ENCODE measurements around the gene BLMH. TPM values are rescaled to one million over a fixed set of nuclear protein-coding genes. Genes with fewer than 3 reads are reported as not detected.

The BLMH gene
- total RNA-seq, 1 experiment from 2014 or later, result 51.2 TPM

DNA sequence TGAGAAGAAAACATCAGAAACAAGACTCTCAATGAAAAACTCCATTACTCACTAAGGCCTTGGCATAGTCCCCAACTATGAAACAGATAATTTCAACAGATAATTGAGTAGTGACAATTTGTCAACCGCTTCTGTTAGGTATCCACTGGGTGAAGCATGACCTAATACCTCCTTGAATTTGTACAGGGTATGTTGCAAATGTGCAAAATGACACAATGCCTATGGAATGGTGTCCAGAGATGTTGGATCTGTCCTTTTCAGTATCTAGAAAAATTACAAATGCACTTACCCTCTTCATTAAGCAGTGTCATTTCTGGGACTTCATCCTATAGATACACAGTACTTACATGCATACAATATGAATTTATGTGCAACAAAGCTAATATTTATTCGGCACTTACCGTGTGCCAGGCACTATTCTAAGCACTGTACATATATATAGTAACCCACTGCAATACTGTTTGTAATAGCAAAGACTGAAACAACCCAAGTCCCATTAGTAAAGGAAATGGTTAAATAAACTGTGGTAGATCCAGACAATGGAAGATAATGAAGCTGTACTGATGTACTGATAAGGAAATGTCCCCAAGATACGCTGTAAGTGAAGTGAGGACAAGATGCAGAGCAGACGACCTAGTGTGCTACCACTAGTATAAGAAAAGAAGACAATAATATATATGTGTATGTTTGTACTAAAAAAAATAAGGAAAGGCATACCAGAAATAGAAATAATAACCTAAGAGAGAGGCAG lies 34.8 kb downstream of the BLMH start:
- peaks cover 7% of the 10 kb centered on the region; the same call in 1 of the 2 replicates for H4K20me1 ChIP-seq (ENCODE audit: insufficient read depth)
- H3K79me2 ChIP-seq (ENCODE audit: insufficient read depth, low read length), result no peaks in the 10 kb centered on the region; the same call in 1 of the 2 replicates
- no peak overlapping the region for H3K4me2 ChIP-seq (ENCODE audit: low read length)
- peaks cover 16 to 22% of the 10 kb centered on the region in 2 experiments; a peak in 2 of 4 replicates for H3K36me3 ChIP-seq (ENCODE audit: control insufficient read depth in 1 of 2, insufficient read depth in 2 of 2, low read length in 2 of 2)
- no peak for ATAC-seq
- H3K9me2 ChIP-seq (ENCODE audit: insufficient read depth), result no peaks in the 10 kb centered on the region
- DNase-seq (ENCODE audit: low read depth, low spot score), result no peak
- TF ChIP-seq, protein P1, sequence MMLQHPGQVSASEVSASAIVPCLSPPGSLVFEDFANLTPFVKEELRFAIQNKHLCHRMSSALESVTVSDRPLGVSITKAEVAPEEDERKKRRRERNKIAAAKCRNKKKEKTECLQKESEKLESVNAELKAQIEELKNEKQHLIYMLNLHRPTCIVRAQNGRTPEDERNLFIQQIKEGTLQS (IDR thresholded peaks at IDR 0.05), result no peak
- TF ChIP-seq, protein P2, sequence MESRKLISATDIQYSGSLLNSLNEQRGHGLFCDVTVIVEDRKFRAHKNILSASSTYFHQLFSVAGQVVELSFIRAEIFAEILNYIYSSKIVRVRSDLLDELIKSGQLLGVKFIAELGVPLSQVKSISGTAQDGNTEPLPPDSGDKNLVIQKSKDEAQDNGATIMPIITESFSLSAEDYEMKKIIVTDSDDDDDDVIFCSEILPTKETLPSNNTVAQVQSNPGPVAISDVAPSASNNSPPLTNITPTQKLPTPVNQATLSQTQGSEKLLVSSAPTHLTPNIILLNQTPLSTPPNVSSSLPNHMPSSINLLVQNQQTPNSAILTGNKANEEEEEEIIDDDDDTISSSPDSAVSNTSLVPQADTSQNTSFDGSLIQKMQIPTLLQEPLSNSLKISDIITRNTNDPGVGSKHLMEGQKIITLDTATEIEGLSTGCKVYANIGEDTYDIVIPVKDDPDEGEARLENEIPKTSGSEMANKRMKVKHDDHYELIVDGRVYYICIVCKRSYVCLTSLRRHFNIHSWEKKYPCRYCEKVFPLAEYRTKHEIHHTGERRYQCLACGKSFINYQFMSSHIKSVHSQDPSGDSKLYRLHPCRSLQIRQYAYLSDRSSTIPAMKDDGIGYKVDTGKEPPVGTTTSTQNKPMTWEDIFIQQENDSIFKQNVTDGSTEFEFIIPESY (IDR thresholded peaks at IDR 0.05; ENCODE audit: extremely low read depth, insufficient replicate concordance, low read length), result no peak
- TF ChIP-seq EGR1 (IDR thresholded peaks at IDR 0.05; ENCODE audit: low read depth), result no peak
- no peak for TF ChIP-seq YY1 (IDR thresholded peaks at IDR 0.05; ENCODE audit: extremely low read depth, insufficient replicate concordance, low read depth, low read length)
- TF ChIP-seq FOSL1 (IDR thresholded peaks at IDR 0.05; ENCODE audit: low read depth), result no peak
- TF ChIP-seq TCF7L2 (IDR thresholded peaks at IDR 0.05; ENCODE audit: borderline replicate concordance, extremely low read depth, insufficient read depth, insufficient read length), result no peak
- no peak for TF ChIP-seq SP1 (IDR thresholded peaks at IDR 0.05; ENCODE audit: low read depth)
- no peak for TF ChIP-seq ZNF274 (IDR thresholded peaks at IDR 0.05; ENCODE audit: low read depth, low read length)
- TF ChIP-seq POLR2A (IDR thresholded peaks at IDR 0.05; ENCODE audit: borderline replicate concordance, extremely low read depth, insufficient read depth, insufficient read length), result no peak
- TF ChIP-seq RAD21 (IDR thresholded peaks at IDR 0.05; ENCODE audit: low read depth), result no peak
- TF ChIP-seq, protein P3, sequence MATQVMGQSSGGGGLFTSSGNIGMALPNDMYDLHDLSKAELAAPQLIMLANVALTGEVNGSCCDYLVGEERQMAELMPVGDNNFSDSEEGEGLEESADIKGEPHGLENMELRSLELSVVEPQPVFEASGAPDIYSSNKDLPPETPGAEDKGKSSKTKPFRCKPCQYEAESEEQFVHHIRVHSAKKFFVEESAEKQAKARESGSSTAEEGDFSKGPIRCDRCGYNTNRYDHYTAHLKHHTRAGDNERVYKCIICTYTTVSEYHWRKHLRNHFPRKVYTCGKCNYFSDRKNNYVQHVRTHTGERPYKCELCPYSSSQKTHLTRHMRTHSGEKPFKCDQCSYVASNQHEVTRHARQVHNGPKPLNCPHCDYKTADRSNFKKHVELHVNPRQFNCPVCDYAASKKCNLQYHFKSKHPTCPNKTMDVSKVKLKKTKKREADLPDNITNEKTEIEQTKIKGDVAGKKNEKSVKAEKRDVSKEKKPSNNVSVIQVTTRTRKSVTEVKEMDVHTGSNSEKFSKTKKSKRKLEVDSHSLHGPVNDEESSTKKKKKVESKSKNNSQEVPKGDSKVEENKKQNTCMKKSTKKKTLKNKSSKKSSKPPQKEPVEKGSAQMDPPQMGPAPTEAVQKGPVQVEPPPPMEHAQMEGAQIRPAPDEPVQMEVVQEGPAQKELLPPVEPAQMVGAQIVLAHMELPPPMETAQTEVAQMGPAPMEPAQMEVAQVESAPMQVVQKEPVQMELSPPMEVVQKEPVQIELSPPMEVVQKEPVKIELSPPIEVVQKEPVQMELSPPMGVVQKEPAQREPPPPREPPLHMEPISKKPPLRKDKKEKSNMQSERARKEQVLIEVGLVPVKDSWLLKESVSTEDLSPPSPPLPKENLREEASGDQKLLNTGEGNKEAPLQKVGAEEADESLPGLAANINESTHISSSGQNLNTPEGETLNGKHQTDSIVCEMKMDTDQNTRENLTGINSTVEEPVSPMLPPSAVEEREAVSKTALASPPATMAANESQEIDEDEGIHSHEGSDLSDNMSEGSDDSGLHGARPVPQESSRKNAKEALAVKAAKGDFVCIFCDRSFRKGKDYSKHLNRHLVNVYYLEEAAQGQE (IDR thresholded peaks at IDR 0.05; ENCODE audit: low read depth), result no peak
- TF ChIP-seq, protein P4, sequence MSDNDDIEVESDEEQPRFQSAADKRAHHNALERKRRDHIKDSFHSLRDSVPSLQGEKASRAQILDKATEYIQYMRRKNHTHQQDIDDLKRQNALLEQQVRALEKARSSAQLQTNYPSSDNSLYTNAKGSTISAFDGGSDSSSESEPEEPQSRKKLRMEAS (IDR thresholded peaks at IDR 0.05), result no peak
- TF ChIP-seq POLR2AphosphoS5 (IDR thresholded peaks at IDR 0.05; ENCODE audit: low read depth, low read length), result no peak
- TF ChIP-seq CBX3 (IDR thresholded peaks at IDR 0.05; ENCODE audit: low read depth), result no peak
- no peak for TF ChIP-seq ELF1 (IDR thresholded peaks at IDR 0.05; ENCODE audit: borderline replicate concordance, low read depth)
- TF ChIP-seq CEBPB (IDR thresholded peaks at IDR 0.05; ENCODE audit: low read depth), result no peak
- H3K9me3 ChIP-seq (ENCODE audit: control insufficient read depth in 1 of 2, insufficient read depth in 1 of 2, low read depth in 1 of 2, low read length in 2 of 2), result no peaks in the 10 kb centered on the region
- no TSS peak for BruUV-seq (replicated peaks)
- H3K9ac ChIP-seq (ENCODE audit: low read length), result no peak overlapping the region
- RAD21 ChIA-PET (ENCODE audit: low non-redundant PET in 1 of 2, low total read pairs in 2 of 2, uncharacterized antibody in 2 of 2, unreplicated experiment in 2 of 2), result no interaction called here
- H3K4me1 ChIP-seq (ENCODE audit: control insufficient read depth in 1 of 2, insufficient read depth in 2 of 2, low read length in 2 of 2), result no peaks in the 10 kb centered on the region
- H3K4me3 ChIP-seq (replicated peaks in 1 of 2; ENCODE audit: low read depth in 1 of 2, low read length in 2 of 2), result no peak overlapping the region
- H3K27ac ChIP-seq (ENCODE audit: low read depth, low read length), result no peak overlapping the region
- H3K27me3 ChIP-seq (ENCODE audit: insufficient read depth, low read length), result no peaks in the 10 kb centered on the region
- POLR2A ChIA-PET, result no interaction called here
- CTCF ChIA-PET, result no interaction called here
- no peak overlapping the region for H2AFZ ChIP-seq (ENCODE audit: low read depth, low read length, poor library complexity, severe bottlenecking)
- intact Hi-C loops (cut with micrococcal nuclease), result no loop called here
